Trophoblast cell (in vitro differentiated cells and primary cell): ENCODE data around the gene SDC1.

Source experiments
- DNase-seq, 2 donors: peaks; one replicate each; pipeline ENCODE4 v3.0.0-alpha.2; 2016
- H2AFZ ChIP-seq: 2 replicates; pipeline ENCODE4 v1.6.1; 2013; ENCODE audit warnings: low read length, moderate library complexity, mild to moderate bottlenecking; ENCODE audit not compliant: insufficient read depth, poor library complexity
- H2AK5ac ChIP-seq: 2 replicates; pipeline ENCODE4 v1.6.1; 2013; ENCODE audit warnings: mild to moderate bottlenecking, low read length
- H2BK120ac ChIP-seq: 2 replicates; pipeline ENCODE4 v1.6.1; 2013; ENCODE audit warnings: low read length, mild to moderate bottlenecking, moderate library complexity; ENCODE audit not compliant: insufficient read depth, poor library complexity
- H2BK12ac ChIP-seq: 2 replicates; pipeline ENCODE4 v1.6.1; 2013; ENCODE audit warnings: mild to moderate bottlenecking, low read length, moderate library complexity
- H2BK5ac ChIP-seq: 2 replicates; pipeline ENCODE4 v1.6.1; 2013; ENCODE audit warnings: low read length, low read depth, moderate library complexity, mild to moderate bottlenecking; ENCODE audit not compliant: poor library complexity
- H3K14ac ChIP-seq: 2 replicates; pipeline ENCODE4 v1.6.1; 2013; ENCODE audit warnings: mild to moderate bottlenecking, low read length
- H3K18ac ChIP-seq: 2 replicates; pipeline ENCODE4 v1.6.1; 2013; ENCODE audit warnings: mild to moderate bottlenecking, low read length
- H3K23ac ChIP-seq: 2 replicates; pipeline ENCODE4 v1.6.1; 2013; ENCODE audit warnings: low read length
- H3K27ac ChIP-seq: 2 replicates; pipeline ENCODE4 v1.5.1; 2013; ENCODE audit warnings: low read depth, mild to moderate bottlenecking, inconsistent platforms, low read length, moderate library complexity
- H3K27me3 ChIP-seq: 2 replicates; pipeline ENCODE4 v1.6.1; 2013; ENCODE audit warnings: inconsistent platforms, mild to moderate bottlenecking, low read length, moderate library complexity; ENCODE audit not compliant: insufficient read depth
- H3K36me3 ChIP-seq, 2 experiments: 1 replicate in 1 of 2; 2 replicates in 1 of 2; pipeline ENCODE4 v1.6.1; 2013; ENCODE audit warnings: low read length in 2 of 2, mild to moderate bottlenecking in 2 of 2, moderate library complexity in 1 of 2; ENCODE audit not compliant: insufficient read depth in 2 of 2, control insufficient read depth in 1 of 2
- H3K4ac ChIP-seq: 2 replicates; pipeline ENCODE4 v1.6.1; 2013; ENCODE audit warnings: low read depth, mild to moderate bottlenecking, low read length, moderate library complexity
- H3K4me1 ChIP-seq, 2 experiments: 1 replicate in 1 of 2; 2 replicates in 1 of 2; pipeline ENCODE4 v1.6.1; 2013; ENCODE audit warnings: low read length in 2 of 2, mild to moderate bottlenecking in 2 of 2, moderate library complexity in 1 of 2; ENCODE audit not compliant: insufficient read depth in 2 of 2, control insufficient read depth in 1 of 2
- H3K4me2 ChIP-seq: 2 replicates; pipeline ENCODE4 v1.6.1; 2013; ENCODE audit warnings: inconsistent platforms, mild to moderate bottlenecking, low read length, moderate library complexity
- H3K4me3 ChIP-seq: 2 replicates; pipeline ENCODE4 v1.5.1; 2013; ENCODE audit warnings: mild to moderate bottlenecking, low read depth, low read length, inconsistent platforms
- H3K79me1 ChIP-seq: one replicate; pipeline ENCODE4 v1.6.1; 2013; ENCODE audit warnings: low read length
- H3K79me2 ChIP-seq: 2 replicates; pipeline ENCODE4 v1.6.1; 2013; ENCODE audit warnings: low read length, mild to moderate bottlenecking; ENCODE audit not compliant: control insufficient read depth, insufficient read depth, poor library complexity
- H3K9ac ChIP-seq: 2 replicates; pipeline ENCODE4 v1.6.1; 2013; ENCODE audit warnings: mild to moderate bottlenecking, low read length
- H3K9me3 ChIP-seq: 2 replicates; pipeline ENCODE4 v1.6.1; 2013; ENCODE audit warnings: low read depth, mild to moderate bottlenecking, control low read depth, inconsistent platforms, low read length; ENCODE audit not compliant: insufficient read depth
- H4K12ac ChIP-seq: 2 replicates; pipeline ENCODE4 v1.6.1; 2013; ENCODE audit warnings: low read depth, mild to moderate bottlenecking, low read length, moderate library complexity
- H4K8ac ChIP-seq: 2 replicates; pipeline ENCODE4 v1.6.1; 2013; ENCODE audit warnings: low read depth, mild to moderate bottlenecking, low read length, moderate library complexity
- H4K91ac ChIP-seq: one replicate; pipeline ENCODE4 v1.6.1; 2013; ENCODE audit warnings: low read depth, mild to moderate bottlenecking, low read length, moderate library complexity
- WGBS: extraction: QIAGEN DNeasy Blood & Tissue Kit; methylation state at CpG from one replicate; pipeline ENCODE4 v1.1.7; 2013; ENCODE audit warnings: missing lambda C conversion rate; ENCODE audit not compliant: insufficient read length, insufficient coverage; ENCODE audit errors: extremely low coverage; 5-methylcytosine and 5-hydroxymethylcytosine counted together

SDC1 gene

DNA sequence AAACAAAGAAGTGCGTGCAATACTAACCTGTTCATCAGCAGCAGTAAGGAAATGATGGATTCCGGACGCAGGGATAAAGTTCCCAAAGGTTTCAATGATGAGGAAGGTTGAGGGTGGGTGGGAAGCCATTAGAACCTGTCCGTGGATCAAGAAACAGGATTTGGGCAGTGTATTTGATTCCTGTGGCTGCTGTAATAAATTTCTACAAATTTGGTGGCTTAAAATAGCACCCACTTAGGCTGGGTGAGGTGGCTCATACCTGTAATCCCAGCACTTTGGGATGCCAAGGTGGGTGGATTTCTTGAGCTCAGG lies 5.1 kb upstream of the SDC1 start:
- H3K4me3 ChIP-seq, result no peak overlapping the region
- H3K27ac ChIP-seq, result no peak overlapping the region
- no peak overlapping the region for H4K8ac ChIP-seq
- no peaks in the 10 kb centered on the region for H3K9me3 ChIP-seq
- no peak overlapping the region for H3K4me2 ChIP-seq
- H2BK120ac ChIP-seq, result no peak overlapping the region
- no peak overlapping the region for H3K23ac ChIP-seq
- H2AK5ac ChIP-seq, result no peak overlapping the region
- H3K4me1 ChIP-seq, result peaks cover 17% of the 10 kb centered on the region in 2 experiments
- H2AFZ ChIP-seq, result no peak overlapping the region
- no peak overlapping the region for H4K12ac ChIP-seq
- peaks cover 16% of the 10 kb centered on the region for H3K79me1 ChIP-seq
- H2BK5ac ChIP-seq, result no peak overlapping the region
- H3K18ac ChIP-seq, result no peak overlapping the region
- H3K36me3 ChIP-seq, result no peaks in the 10 kb centered on the region
- H3K9ac ChIP-seq, result no peak overlapping the region
- peaks cover 2% of the 10 kb centered on the region for H3K79me2 ChIP-seq
- H3K14ac ChIP-seq, result no peak overlapping the region
- H4K91ac ChIP-seq, result no peak overlapping the region
- WGBS, result no CpG with 5 or more reads among the region's 4 CpGs
- DNase-seq, result no peak
- H3K27me3 ChIP-seq, result no peaks in the 10 kb centered on the region
- no peak overlapping the region for H2BK12ac ChIP-seq
- H3K4ac ChIP-seq, result no peak overlapping the region

DNA sequence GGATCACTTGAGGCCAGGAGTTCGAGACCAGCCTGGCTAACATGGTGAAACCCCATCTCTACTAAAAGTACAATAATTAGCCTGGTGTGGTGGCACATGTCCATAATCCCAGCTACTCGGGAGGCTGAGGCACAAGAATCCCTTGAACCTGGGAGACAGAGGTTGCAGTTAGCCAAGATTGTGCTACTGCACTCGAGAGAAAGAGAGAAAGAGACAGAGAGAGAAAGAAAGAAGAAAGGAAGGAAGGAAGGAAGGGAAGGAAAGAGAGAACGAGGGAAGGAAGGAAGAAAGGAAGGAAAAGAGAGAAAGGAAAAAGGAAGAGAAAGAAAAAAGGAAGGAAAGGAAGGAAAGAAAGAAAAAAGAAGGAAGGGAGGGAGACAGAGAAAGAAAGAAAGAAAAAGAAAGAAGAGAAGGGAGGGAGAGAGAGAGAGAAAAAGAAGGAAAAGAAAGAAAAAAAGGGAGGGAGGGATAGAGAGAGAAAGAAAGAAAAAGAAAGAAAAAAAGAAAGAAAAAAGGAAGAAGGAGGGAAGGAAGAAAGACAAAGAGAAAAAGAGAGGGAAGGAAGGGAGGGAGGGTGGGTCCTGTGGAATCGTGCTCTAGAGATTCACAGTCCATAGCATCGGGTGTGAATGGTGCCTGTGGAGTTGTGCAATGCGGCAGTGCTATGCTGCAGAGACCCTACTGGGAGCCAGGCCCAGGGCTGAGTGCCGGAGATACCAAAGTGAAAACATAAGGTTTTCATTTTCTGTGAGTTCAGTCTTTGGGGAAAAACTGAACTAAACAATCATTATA lies 4.6 kb upstream of the SDC1 start:
- Histone ChIP-seq H3K4me1 (peaks cover 17% of the 10 kb centered on the region in 2 experiments), H3K18ac (no peak overlapping the region), H2AFZ (no peak overlapping the region), H2BK12ac (no peak overlapping the region), H4K8ac (no peak overlapping the region), H3K79me2 (peaks cover 2% of the 10 kb centered on the region), H2BK120ac (no peak overlapping the region), H2BK5ac (no peak overlapping the region), H3K79me1 (peaks cover 16% of the 10 kb centered on the region), H3K27ac (no peak overlapping the region), H3K9me3 (no peaks in the 10 kb centered on the region), H3K27me3 (no peaks in the 10 kb centered on the region), H3K14ac (no peak overlapping the region), H4K91ac (no peak overlapping the region), H3K36me3 (no peaks in the 10 kb centered on the region), H3K4me3 (no peak overlapping the region), H4K12ac (no peak overlapping the region), H3K4me2 (no peak overlapping the region), H3K9ac (no peak overlapping the region), H3K4ac (no peak overlapping the region), H3K23ac (no peak overlapping the region), H2AK5ac (no peak overlapping the region)
- WGBS, result no CpG with 5 or more reads among the region's 8 CpGs
- no peak for DNase-seq

- no peaks in the 10 kb centered on the region for H3K36me3 ChIP-seq
- H3K18ac ChIP-seq, result no peak overlapping the region
- peaks cover 20 to 22% of the 10 kb centered on the region in 2 experiments for H3K4me1 ChIP-seq
- DNase-seq, result no peak
- no peak overlapping the region for H3K4me2 ChIP-seq
- no peak overlapping the region for H4K91ac ChIP-seq
- no peaks in the 10 kb centered on the region for H3K9me3 ChIP-seq
- no peak overlapping the region for H3K4me3 ChIP-seq
- H3K14ac ChIP-seq, result no peak overlapping the region
- no peak overlapping the region for H3K23ac ChIP-seq
- H4K8ac ChIP-seq, result no peak overlapping the region
- no peak overlapping the region for H2BK12ac ChIP-seq
- no peak overlapping the region for H2BK120ac ChIP-seq
- no peak overlapping the region for H2BK5ac ChIP-seq
- H3K27ac ChIP-seq, result no peak overlapping the region
- no peak overlapping the region for H2AFZ ChIP-seq
- H4K12ac ChIP-seq, result no peak overlapping the region
- H3K79me2 ChIP-seq, result peaks cover 4% of the 10 kb centered on the region
- H3K4ac ChIP-seq, result no peak overlapping the region
- no CpG with 5 or more reads among the region's 10 CpGs for WGBS
- peaks cover 13% of the 10 kb centered on the region for H3K27me3 ChIP-seq
- H3K9ac ChIP-seq, result no peak overlapping the region
- peaks cover 23% of the 10 kb centered on the region for H3K79me1 ChIP-seq
- H2AK5ac ChIP-seq, result no peak overlapping the region
These were observed 3.1 kb upstream of the SDC1 start for GRCh38 chr2:20227894-20228505.

GRCh38 chr2:20226152-20226545 lies 1.2 kb upstream of the SDC1 start:
- H2BK5ac ChIP-seq, result no peak overlapping the region
- peaks cover 2% of the 10 kb centered on the region for H3K79me2 ChIP-seq
- H2BK120ac ChIP-seq, result no peak overlapping the region
- H3K14ac ChIP-seq, result no peak overlapping the region
- no peak overlapping the region for H3K18ac ChIP-seq
- peaks cover 16% of the 10 kb centered on the region for H3K27me3 ChIP-seq
- H3K9ac ChIP-seq, result no peak overlapping the region
- no CpG with 5 or more reads among the region's 14 CpGs for WGBS
- H3K79me1 ChIP-seq, result peaks cover 14% of the 10 kb centered on the region
- no peak overlapping the region for H4K12ac ChIP-seq
- H3K27ac ChIP-seq, result no peak overlapping the region
- H3K4ac ChIP-seq, result no peak overlapping the region
- H3K4me1 ChIP-seq, result peaks cover 7 to 9% of the 10 kb centered on the region in 2 experiments
- no peaks in the 10 kb centered on the region for H3K9me3 ChIP-seq
- no peak overlapping the region for H3K4me2 ChIP-seq
- no peak overlapping the region for H4K8ac ChIP-seq
- H3K23ac ChIP-seq, result no peak overlapping the region
- no peak overlapping the region for H2AK5ac ChIP-seq
- no peak overlapping the region for H2AFZ ChIP-seq
- no peak overlapping the region for H3K4me3 ChIP-seq
- no peak overlapping the region for H2BK12ac ChIP-seq
- DNase-seq, result no peak
- no peak overlapping the region for H4K91ac ChIP-seq
- H3K36me3 ChIP-seq, result no peaks in the 10 kb centered on the region
